Thyroid gland (tissue), 4 donors: ENCODE results near the gene RAB19.

Experiments used
- CTCF ChIP-seq, 6 experiments: fragments of 200-600 bp in 3 of 6; fragments of 450-650 bp in 3 of 6; sonication (generic) in 3 of 6; IDR thresholded peaks; one replicate each; pipeline ENCODE4 v1.5.1; 2016 to 2019; ENCODE audit warnings: antibody characterized with exemption in 6 of 6, mild to moderate bottlenecking in 2 of 6, inconsistent platforms in 1 of 6, moderate library complexity in 1 of 6
- POLR2A ChIP-seq, 2 donors: fragments of 450-650 bp; IDR thresholded peaks; one replicate each; pipeline ENCODE4 v1.6.1; 2017; ENCODE audit warnings: antibody characterized with exemption in 2 of 2, mild to moderate bottlenecking in 2 of 2, moderate library complexity in 1 of 2

- TF ChIP-seq CTCF (IDR thresholded peaks at IDR 0.05) (no peak), POLR2A (IDR thresholded peaks at IDR 0.05) (no peak)
These were observed 49.4 kb downstream of the RAB19 start for GRCh38 chr7:140453273-140453672.
